AG04449 (cell line): ENCODE measurements around the gene GRIK1.
"Not testable (repeated sequence)": the region's sequence is repeated elsewhere in the genome, so short reads cannot be mapped to it uniquely, and the experiment has no call there.

ENCODE experiments used
- CTCF ChIA-PET: fragments of 350-600 bp; formaldehyde crosslinking; extraction: SDS; loops from one replicate; lab custom pipeline; 2021; ENCODE audit warnings: antibody characterized with exemption; lab: Yijun Ruan, JAX
- POLR2A ChIA-PET: fragments of 400-600, 350-600 bp; formaldehyde crosslinking; extraction: SDS; loops from one replicate; lab custom pipeline; 2020; ENCODE audit warnings: antibody characterized with exemption, inconsistent platforms; lab: Yijun Ruan, JAX
- DNase-seq: peaks from one replicate; pipeline ENCODE4 v3.0.0-alpha.2; 2010; ENCODE audit warnings: low read depth, low spot score
- H3K4me3 ChIP-seq: 2 replicates; pipeline ENCODE4 v1.5.1; 2011; ENCODE audit warnings: low read depth, mild to moderate bottlenecking, control low read depth, low read length
- CTCF ChIP-seq: IDR thresholded peaks from one replicate; pipeline ENCODE4 v1.5.1; 2011; ENCODE audit warnings: mild to moderate bottlenecking, moderate library complexity, low read length, control low read depth, inconsistent platforms; ENCODE audit not compliant: insufficient read depth; ENCODE audit errors: missing control alignments

GRIK1 gene

GRCh38 chr21:29961291-29962027, 21.7 kb upstream of the GRIK1 start:
- DNase-seq = no peak
- ChIA-PET CTCF (no interaction called here), POLR2A (no interaction called here)
- no peak for TF ChIP-seq CTCF
- H3K4me3 ChIP-seq = no peak overlapping the region

DNA sequence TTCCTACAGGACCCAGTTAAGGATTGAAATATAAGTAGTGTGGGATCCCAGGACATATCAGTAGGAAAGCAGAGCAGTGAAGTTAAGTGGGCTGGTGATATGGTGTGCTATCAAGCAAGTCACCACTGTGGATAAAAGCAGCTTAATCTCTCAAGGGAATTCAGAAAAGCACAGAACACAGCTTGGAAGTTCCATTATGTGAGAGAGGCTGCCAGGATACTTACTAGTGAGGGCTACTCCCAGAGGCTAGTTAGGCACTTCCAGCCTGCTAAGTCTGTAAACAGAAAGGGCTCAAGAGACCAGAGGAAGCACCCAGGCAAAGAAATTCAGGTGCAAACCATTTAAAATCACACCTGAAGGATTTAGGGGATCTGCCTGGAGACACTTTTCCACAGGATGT, 18.8 kb upstream of the GRIK1 start:
- no peak for TF ChIP-seq CTCF
- no peak overlapping the region for H3K4me3 ChIP-seq
- POLR2A ChIA-PET = no interaction called here
- no peak for DNase-seq
- CTCF ChIA-PET = no interaction called here

GRCh38 chr21:29958035-29958434, 18.2 kb upstream of the GRIK1 start:
- H3K4me3 ChIP-seq, POLR2A ChIA-PET, CTCF ChIA-PET, DNase-seq: not testable (repeated sequence)

GRCh38 chr21:29953690-29954089, 13.9 kb upstream of the GRIK1 start:
- TF ChIP-seq CTCF = no peak
- POLR2A ChIA-PET = no interaction called here
- no peak for DNase-seq
- H3K4me3 ChIP-seq = no peak overlapping the region
- CTCF ChIA-PET = no interaction called here

GRCh38 chr21:29953072-29953471, 13.3 kb upstream of the GRIK1 start:
- TF ChIP-seq CTCF = no peak
- POLR2A ChIA-PET = no interaction called here
- CTCF ChIA-PET = no interaction called here
- H3K4me3 ChIP-seq = no peak overlapping the region
- DNase-seq = no peak

- no peak overlapping the region for H3K4me3 ChIP-seq
- TF ChIP-seq CTCF = no peak
- ChIA-PET CTCF (no interaction called here), POLR2A (no interaction called here)
- DNase-seq = no peak
These were observed 12.1 kb upstream of the GRIK1 start for GRCh38 chr21:29951911-29952310.

DNA sequence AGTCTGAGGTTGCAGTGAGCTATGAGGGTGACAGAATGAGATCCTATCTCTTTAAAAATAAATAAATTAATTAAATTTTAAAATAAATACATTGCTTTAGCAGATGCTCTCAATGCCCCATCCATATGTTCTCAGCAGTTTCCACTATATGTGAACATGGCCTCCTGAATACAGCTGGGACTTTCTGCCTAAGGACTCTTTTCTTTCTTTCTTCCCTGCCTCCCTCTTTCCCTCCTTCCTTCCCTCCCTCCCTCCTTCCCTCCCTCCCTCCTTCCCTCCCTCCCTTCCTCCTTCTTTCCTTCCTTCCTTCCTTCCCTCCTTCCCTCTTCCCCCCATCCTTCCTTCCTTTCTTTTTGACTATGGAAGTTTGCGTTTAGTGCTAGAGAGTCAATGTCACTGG, 10.2 kb upstream of the GRIK1 start:
- H3K4me3 ChIP-seq = no peak overlapping the region
- TF ChIP-seq CTCF = no peak
- POLR2A ChIA-PET = no interaction called here
- no peak for DNase-seq
- CTCF ChIA-PET = no interaction called here
